DMS53 (cell line): ENCODE measurements around the gene YBX2.

Source experiments
- DNase-seq: peaks from one replicate; lab custom pipeline; 2025; lab: John Stamatoyannopoulos, UW

The YBX2 gene

GRCh38 chr17:7296189-7296861 lies 1.9 kb upstream of the YBX2 start:
- DNase-seq, result peak; percentile 97

GRCh38 chr17:7295230-7296180 lies 1.1 kb upstream of the YBX2 start:
- peak; percentile 80 for DNase-seq

- peak; percentile 83 for DNase-seq
These were observed 424 bp downstream of the YBX2 start for GRCh38 chr17:7293816-7294613.

GRCh38 chr17:7293159-7293558 lies 1.3 kb downstream of the YBX2 start:
- DNase-seq, result no peak

GRCh38 chr17:7292729-7293128 lies 1.7 kb downstream of the YBX2 start:
- DNase-seq, result no peak

GRCh38 chr17:7292194-7292593 lies 2.2 kb downstream of the YBX2 start:
- no peak for DNase-seq

- no peak for DNase-seq
These were observed 3.8 kb downstream of the YBX2 start for GRCh38 chr17:7290685-7291084.

- no peak for DNase-seq
These were observed 4.3 kb downstream of the YBX2 start for GRCh38 chr17:7290166-7290565.

GRCh38 chr17:7289256-7290032 lies 5.0 kb downstream of the YBX2 start:
- DNase-seq, result no peak

GRCh38 chr17:7285679-7286078 lies 8.8 kb downstream of the YBX2 start:
- DNase-seq, result no peak

- no peak for DNase-seq
These were observed 9.5 kb downstream of the YBX2 start for GRCh38 chr17:7284911-7285310.

- DNase-seq, result no peak
These were observed 10.8 kb downstream of the YBX2 start for GRCh38 chr17:7283471-7284216.

GRCh38 chr17:7282752-7283321 lies 11.6 kb downstream of the YBX2 start:
- peak; percentile 42 for DNase-seq

GRCh38 chr17:7281953-7282751 lies 12.3 kb downstream of the YBX2 start:
- DNase-seq, result no peak

GRCh38 chr17:7281074-7281952 lies 13.1 kb downstream of the YBX2 start, which contains the start of gene SLC2A4:
Gene SLC2A4 (plus strand): TSS chr17:7281718. CDS start chr17:7281935, 217 bp downstream.
- DNase-seq, result peak; percentile 98

GRCh38 chr17:7280519-7281073 lies 13.8 kb downstream of the YBX2 start:
- DNase-seq, result peak; percentile 96

- no peak for DNase-seq
These were observed 15.0 kb downstream of the YBX2 start for GRCh38 chr17:7279448-7279847.

- DNase-seq, result peak; percentile 43
These were observed 27.7 kb downstream of the YBX2 start for GRCh38 chr17:7266784-7267183.
